Dedifferentiated amniotic fluid mesenchymal stem cell (primary cell): Measurements from ENCODE around the gene ATP8B4.
"Not testable (repeated sequence)": the region's sequence is repeated elsewhere in the genome, so short reads cannot be mapped to it uniquely, and the experiment has no call there.

Source experiments
- DNase-seq: peaks from one replicate; pipeline ENCODE4 v3.0.0-alpha.2; 2016; ENCODE audit errors: extremely low spot score

Gene ATP8B4

DNA sequence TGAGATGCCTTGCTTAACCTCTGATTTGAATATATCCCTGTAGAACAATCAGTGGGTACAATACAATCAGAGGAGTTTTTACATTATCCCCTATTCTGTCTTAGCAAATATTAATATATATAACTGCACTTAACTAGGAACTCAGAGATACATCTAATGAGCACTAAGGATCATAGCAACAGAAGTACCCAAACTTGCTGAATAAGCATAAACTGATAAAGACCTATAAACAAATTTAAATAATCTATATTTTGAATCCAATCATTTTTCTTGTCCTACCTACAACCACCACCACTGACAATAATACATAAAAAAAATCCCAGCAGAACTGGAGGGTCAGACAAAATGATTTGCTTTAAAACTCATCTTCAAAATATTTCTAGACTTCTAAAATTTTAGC is 106.2 kb downstream of the ATP8B4 start:
- no peak for DNase-seq

DNA sequence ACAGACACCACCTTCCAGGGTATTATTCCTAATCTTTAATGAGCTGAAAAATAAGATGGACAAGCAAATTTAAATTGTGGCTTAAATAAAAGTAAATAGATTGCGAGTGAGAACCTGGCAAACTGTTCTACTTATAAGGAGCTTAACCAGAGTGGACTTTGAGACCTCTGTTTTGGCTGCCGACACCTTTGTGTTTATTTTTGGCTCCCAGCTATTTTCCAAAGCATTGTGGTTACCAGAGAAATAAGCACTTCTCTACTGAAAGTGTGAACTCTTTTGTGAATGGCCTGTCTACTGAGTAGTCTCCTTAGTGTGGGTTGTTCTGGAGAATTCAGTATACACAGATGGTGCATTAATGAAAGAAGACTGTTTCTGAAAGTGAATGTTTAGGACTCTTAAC is 109.4 kb downstream of the ATP8B4 start:
- DNase-seq, result no peak

DNA sequence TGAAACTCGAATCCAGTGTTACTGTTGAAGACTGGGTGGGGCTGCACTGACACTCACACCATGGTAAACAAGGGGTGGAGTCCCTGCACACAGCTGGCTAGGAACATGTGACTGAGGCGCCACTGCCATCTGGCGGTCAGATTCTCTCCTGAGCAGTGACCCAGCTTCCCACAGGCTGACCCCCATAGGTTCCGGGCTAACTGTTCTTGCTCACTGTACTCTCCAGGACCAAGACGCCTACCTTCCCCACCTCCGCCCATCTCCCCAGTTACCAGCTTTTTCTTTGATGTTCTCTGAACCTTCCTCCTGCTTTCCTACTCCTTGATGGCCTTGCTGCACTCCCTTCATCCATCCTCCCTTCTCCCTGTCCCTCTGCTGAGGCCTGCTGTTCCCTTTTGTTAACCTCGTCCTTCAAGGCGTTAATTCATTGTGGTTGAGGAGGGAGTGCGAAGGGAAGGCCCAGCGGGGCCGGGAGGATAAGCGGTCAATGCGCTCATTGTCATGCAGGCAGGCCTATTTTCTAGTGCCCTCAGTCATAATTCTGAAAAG is 115.2 kb downstream of the ATP8B4 start:
- peak; percentile 88 for DNase-seq

DNA sequence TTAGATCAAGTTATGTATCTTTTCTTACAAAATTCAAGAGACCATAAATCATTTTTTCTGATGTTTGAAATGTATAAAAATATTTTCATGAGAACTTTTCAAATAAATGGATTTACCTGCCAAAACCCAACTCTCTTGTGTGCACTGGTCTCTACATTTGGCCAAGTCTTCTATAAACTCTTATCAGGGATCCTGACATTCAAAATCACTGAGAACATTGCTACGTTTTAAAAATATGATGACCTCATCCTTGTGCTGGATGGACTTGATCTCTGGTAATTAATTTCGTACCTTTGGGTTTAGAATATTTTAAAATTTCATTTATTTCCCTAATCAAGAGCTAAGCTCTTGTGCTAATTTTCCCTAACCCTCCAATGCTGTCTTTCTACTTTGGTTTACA is 127.4 kb downstream of the ATP8B4 start:
- DNase-seq, result no peak

GRCh38 chr15:49990835-49991545 is 128.0 kb downstream of the ATP8B4 start:
- peak; percentile 73 for DNase-seq

DNA sequence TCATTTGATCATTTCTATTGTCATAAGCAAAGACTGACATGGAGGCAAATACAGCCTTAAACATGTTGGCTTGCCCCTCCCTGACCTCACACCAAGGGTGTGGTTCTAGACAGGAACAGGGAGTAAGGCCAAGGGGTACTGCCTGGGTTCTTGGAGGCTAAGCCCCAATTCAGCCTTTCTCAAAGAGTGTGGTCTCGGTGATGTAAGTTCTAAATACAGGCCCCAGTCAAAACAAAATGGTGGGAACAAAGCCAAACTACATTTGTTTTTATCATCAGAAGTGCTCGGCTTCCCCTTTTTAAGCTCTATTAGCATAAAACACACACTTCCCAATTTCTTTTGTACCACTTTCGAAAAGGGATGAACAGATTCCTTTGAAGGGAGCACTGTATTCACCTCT is 129.5 kb downstream of the ATP8B4 start:
- DNase-seq, result no peak

GRCh38 chr15:49988766-49989165 is 130.3 kb downstream of the ATP8B4 start:
- DNase-seq, result no peak

- no peak for DNase-seq
These were observed 131.1 kb downstream of the ATP8B4 start for GRCh38 chr15:49987896-49988295.

DNA sequence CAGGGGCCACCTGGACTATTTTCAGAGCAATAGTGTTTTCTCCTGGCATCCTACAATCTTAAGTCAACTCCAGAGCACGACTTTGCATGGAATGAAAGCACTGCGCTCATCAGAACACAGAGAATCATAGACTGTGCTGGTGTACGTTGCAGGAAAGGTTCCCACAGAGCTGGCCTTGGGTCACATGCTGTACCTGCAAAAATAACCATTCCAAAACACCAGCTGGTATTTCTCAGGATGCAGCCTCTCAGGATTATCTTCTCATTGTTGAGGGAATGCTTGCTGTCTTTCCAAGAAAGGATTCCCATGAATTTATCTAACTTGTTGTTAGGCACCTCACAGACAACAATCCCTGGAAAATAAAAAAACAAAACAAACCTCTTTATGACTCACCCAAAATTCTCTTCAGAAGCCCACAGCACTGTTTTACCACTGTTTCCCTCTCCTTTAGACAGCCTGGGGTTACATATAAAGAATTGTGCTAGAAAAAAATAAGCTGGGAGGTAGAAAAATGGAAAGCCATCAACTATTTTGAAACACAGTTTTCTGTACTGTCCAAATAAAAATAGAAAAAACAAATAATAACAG is 131.7 kb downstream of the ATP8B4 start:
- DNase-seq, result no peak

DNA sequence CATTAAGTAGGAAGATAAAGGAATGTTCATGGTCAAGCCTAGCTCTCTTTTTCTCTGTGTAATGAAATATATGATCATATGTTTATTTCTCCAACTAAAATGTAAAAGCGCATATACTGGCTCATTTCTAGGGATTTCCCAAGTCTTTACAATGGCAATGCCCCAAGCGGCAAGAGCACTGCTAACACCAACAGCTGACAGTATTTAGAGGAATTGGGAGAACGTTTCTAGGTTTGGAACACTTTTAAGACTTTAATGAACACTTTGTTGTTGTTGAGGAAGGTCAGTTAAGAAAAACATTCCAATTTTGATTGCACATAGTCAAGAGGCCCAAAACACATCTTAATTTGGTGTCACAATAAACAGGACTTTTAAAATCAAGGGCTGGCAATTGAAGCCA is 132.7 kb downstream of the ATP8B4 start:
- DNase-seq, result no peak

DNA sequence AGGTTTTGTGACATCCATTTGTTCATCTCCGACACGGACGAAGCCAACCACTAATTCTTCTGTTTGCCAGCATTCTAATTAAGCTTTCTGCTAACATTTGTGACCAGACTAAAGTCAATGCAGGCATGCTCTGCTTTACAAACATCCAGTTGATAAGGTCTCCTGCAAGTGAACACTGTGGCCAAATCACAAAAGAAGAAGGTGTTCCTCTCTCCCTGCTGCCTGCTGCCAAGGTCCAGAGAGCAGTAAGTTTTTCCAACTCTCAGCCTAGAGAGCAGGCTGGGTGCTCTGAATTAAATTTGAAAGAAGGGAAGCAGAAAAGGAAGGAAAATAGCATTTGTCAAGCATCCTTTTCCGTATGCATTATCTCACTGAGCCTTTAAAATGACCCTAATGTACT is 133.6 kb downstream of the ATP8B4 start:
- DNase-seq, result no peak

GRCh38 chr15:49984436-49984835 is 134.6 kb downstream of the ATP8B4 start:
- DNase-seq, result no peak

- DNase-seq, result no peak
These were observed 136.4 kb downstream of the ATP8B4 start for GRCh38 chr15:49982584-49982983.

DNA sequence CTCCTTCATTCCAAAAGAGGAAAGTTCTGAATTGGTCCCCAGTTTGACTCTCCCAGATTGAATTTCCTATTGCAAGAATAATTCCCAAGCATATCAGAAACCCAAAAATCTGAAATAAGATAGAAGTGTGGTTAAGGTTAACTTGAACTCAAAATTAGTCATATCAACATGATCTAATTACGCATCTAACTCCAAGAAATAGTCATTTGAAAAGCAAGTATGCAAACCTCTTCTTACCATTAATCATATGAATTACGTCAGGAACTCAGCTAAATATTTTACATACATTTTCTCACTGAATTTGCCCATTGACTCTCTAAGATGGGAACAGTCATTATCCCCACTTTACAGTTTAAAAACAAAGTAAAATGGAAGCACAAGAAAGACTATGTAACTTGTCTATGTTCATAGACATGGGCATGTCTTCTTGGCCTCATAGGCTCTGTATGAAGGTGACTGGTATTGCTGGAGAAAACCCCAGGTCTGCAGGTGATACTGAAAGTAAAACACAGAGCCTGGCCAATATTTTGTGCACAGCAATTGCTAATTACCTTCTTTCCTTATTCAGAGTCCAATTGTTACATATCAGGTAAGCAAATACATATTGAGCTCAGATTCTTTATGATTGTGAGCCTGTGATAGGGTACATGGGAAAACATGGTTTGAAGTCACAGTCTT is 139.2 kb downstream of the ATP8B4 start:
- no peak for DNase-seq

DNA sequence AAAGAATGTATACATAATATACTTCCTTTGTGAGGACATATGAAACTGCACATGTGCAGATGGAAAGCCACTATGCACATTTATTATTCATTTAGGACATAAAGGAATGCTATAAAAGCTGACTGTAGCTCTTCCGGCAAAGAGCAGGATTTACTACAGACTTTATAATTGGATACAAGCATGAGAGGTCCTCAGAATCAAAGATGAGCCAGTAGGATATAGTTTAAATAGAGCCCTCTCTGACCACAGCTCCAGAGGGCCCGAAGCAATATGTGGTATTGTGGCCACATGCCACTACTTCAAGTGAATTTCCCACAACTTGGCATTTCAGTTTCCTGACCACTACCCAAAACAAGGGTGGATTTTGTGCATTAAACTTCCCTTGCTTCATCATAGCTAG is 140.9 kb downstream of the ATP8B4 start:
- DNase-seq, result no peak

DNA sequence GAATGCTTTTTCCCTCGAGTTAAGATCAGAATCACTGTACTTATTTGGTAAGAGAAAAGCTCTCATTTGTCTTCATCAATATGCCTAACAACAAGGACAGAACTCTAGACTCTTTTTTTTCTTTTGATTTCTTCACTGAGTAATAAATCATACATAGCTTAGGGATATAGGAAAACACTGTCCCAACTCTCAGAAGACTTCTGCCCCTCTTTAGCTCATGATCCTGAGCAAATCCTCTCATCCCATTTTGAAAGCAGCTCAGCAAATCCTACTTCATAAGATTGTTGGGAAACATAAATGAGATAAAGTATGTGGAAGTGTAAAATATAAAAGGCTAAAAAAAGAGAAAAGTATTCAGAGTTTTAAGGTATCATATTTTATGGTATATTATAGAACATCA is 141.7 kb downstream of the ATP8B4 start:
- no peak for DNase-seq

- DNase-seq, result no peak
These were observed 154.5 kb downstream of the ATP8B4 start for GRCh38 chr15:49964551-49964950.

DNA sequence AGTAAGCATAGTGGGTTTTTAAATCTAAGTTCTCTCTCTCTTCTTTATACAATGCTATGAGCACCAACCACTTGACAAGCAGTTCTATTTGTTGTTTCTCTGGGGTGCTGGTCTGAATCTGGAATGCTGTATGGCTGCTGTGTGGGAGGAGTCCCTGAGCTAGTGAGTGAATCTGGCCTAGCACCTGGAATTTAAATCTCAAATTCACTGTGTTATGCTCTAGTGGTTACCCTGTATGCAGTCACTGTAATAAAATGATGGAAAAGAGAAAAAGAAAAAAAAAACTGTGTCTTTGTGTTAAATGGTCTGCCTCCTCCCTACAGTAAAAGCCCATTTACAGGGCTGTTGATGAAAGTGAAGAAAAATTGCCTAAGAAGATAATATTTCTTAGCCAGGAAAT is 155.0 kb downstream of the ATP8B4 start:
- no peak for DNase-seq

- DNase-seq, result not testable (repeated sequence)
These were observed 155.8 kb downstream of the ATP8B4 start for GRCh38 chr15:49963033-49963772.

DNA sequence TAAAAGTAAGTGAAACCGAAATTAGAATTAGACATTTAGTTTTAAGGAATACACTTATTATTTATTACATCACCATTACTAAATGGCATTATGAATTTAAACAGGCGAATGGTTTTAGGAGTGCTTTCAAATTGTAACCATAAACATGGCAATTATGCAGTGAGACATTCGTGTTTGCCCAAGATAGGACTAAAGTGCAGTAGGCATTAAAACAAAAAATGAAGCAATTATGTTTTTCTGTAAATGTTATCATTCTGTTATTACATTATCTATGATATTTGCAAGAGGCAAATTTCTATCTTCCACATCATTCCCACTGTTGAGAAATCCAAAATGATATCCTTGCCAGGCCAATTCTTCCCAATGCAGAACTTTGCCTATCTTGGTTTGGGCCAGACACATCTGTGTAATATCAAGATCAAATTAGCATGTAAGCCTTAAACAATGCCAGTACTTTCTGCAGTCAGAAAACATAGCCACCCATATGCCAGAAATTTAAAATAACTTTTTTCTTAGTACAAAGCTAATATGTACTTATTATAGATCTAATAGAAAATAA is 156.9 kb downstream of the ATP8B4 start:
- DNase-seq, result no peak

DNA sequence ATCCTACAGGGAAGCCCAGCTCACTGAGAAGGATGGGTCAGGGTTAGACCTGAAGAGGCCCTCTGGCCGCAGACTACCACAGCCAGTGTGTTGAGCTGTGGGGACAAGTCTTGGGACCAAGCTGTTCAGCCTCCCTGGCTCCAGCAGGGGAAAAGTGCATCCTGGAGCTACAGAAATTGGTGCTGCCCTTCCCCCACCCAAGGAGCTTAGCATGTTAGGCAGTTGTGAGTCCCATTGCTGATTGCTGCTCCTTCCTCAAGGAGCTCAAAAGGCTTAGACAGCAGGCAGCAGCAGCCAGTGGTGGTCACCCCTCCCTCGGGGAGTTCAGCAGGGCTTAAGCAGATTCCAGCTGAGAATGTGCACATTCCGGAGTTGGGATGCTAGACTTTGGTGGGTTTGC is 165.6 kb downstream of the ATP8B4 start:
- DNase-seq, result no peak

GRCh38 chr15:49946681-49947080 is 172.4 kb downstream of the ATP8B4 start:
- DNase-seq, result no peak
